GM21786 (cell line): ENCODE data around the gene CELSR3.

ENCODE experiments used
- ATAC-seq: cut with Tn5 transposase; IDR thresholded peaks from one replicate; pipeline ENCODE4 v1.9.1; 2021; ENCODE audit not compliant: unreplicated experiment

Gene CELSR3

DNA sequence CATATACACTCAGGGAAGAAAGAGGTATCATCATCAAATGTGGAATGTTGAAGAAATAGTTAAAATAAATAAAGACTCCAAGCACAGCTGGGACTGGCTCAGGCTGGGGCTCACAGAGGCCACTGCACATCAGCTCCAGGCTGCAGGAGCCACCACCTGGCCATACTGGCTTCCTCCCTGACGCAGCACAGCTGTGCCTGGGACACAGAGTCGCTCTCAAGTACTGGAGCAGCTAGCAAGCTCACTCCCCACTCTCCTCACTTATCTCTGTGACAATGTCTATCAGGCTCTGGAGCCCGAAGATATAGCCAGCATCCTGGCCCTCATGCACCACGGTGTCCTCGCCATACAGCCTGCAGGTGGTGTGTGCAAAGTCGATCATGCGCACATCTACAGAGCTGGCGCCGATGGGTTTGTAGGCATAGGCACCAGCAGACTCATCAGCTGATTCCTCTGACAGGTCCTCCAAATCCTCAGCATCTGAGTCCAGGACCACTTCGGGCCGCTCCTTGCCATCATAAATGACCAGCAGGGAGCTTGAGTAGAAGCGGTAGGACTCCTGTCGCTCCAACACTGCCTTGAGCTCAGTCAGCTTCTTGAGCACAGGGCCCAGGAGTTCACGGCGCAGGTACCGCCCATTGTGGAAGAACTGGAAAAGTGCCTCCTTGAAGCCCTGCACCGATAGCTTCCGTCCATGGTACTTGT, 25.5 kb upstream of the CELSR3 start:
- ATAC-seq = no peak

DNA sequence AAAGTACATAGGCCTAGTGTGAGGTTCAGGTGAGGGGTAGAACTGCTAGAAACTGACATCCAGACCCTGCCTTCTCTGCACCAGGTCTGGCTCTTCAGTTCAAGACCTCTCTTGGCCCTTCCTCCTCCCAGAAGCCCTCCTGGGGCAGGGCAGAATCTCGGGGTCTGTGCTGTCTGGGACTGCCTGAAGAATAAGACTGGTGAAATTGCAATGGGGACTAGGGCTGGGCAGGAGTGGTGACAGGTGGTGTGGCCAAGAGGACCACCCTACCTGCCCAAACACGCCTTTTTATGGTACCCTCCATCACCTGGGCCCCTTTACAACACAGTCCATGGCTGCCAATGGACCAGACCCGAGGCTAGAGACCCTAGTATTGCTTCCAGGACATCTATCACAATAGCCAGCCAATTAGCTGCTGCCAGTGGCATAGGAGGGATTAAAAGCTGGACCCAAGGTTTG, 24.6 kb upstream of the CELSR3 start:
- no peak for ATAC-seq

DNA sequence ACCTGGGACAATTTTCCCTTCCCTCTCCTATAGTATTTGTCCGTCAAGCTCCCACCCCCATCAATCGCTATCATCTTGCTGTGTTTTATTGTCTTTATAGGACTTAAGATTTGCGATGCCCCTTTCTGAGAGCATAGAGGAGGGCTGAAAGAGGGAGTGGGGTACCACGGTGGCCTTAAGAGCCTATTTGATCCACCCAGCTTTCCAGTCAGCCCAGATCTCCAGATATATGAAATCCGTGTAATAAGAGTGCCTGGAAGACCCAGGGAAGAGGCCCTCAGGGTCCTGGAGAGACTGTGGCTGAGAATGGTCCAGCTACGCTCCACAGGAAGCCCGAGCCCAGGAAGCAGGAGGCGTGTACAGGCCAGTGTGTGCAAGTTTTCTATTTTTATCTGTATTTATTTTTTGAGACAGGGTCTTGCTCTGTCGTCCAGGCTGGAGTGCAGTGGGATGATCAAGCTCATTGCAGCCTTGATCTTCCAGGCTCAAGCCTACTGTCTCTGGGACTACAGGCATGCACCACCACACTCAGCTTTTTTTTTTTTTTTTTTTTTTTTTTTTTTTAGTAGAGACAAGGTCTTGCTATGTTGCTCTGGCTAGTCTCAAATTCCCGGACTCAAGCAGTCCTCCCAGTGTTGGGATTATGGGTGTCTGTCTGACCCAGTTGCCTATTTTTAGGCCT, 24.0 kb upstream of the CELSR3 start:
- ATAC-seq = no peak

DNA sequence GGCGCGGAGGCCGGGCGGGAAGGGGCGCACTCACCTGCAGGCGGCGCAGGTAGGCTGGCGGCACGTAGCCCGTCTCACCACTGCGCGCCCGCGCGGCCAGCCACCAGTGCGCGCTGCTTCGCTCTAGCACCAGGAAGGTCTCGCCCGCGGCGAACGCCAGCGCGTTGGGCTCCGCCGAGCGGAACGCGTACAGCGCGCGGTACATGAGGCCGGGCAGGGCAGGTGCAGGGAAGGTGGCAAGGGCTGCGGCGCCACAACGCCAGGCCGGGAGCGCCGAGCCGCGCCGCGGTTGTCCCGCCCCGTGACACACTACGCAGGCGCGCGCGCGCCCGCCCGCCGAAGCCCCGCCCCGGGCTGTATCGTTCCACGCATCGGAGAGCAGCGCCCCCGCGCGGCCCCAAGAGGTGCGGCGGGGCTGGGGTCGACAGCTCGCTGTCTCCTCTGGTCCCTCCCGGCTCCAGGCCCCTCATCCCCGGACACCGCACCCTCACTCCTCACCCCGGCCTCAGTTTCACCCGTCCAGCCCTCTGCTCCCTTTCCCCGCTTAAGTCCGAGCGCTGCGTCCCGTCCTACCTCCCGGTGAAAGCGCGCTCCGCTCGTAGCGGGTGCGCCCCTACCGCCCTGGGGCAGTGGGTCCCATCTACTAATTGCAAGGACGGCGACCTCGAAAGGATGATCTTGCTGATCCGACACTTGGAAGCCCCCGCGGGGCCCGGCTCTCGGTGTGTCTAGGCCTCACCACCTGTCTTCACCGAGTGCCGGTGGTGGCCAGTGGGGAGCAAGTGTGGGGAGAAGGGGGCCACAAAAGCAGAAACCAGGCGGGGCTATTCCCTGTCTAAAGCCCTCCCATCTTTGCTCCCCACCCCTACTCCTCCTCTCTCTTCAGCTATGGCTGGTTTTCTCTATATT, 23.2 kb upstream of the CELSR3 start, which contains the start of gene NCKIPSD:
Gene NCKIPSD (minus strand): TSS at position 313 of the 909 bp plus-strand sequence. CDS start 108 bp downstream, at position 205.
- peak; percentile 83 for ATAC-seq

DNA sequence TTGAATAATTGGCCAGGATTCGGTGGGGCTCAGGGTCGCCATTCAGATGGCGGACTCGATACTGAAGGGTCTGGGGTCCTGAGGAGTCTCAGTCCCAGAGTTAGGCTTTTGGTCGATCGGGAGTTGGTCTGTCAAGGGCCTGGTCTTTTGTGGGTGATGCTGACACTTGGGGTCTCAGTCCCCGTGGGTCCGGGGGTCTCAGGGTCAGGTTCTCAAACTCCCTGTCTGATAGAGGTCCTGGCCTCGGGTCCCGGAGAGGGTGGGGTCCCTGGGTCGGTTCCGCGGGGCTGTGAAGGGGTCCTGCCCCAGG, 22.6 kb upstream of the CELSR3 start:
- ATAC-seq = no peak

DNA sequence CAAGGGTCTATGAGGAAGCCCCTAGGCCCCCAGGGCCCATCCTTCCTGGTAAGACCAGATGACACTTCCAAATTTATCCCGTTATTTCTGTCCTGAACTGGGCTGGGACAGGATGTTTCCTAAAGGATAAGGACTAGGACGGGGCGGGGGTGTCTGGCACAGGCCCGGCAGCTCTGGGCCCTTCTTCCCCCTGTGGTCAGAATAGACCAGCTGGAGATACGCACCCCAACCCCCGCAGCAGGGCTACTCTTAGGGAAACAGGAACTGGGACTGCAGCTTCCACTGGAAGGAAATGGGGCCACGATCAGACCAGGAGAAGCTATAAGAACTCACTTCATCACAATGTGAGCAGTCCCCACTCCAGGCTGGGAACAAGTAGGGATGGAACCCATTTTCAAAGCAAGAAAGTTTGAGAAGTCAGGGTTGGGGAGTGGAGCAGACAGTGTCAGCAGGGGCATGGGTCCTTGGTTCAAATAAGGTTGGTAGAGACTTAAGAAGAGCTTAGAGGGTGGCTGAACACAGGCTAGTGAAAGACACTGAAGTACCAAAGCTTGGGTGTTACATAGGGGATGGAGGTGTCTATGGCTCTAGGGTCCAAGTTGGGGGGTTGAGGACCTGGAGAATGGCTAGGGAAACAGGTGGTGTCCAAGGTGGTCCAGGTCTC, 21.9 kb upstream of the CELSR3 start:
- no peak for ATAC-seq

DNA sequence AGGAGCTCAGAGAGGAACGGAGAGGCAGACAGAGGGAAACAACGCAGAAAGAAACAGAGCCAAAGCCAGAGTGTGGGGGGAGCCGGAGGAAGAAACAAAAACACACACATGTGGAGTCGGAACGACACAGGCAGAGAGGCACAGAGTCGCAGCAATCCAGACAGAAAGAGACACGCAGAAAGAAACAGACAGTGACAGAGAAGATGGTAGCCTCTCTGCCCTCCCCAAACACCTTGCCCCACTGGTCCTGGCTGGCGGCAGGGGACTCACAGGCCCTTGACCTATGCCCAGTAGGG, 21.3 kb upstream of the CELSR3 start:
- no peak for ATAC-seq

DNA sequence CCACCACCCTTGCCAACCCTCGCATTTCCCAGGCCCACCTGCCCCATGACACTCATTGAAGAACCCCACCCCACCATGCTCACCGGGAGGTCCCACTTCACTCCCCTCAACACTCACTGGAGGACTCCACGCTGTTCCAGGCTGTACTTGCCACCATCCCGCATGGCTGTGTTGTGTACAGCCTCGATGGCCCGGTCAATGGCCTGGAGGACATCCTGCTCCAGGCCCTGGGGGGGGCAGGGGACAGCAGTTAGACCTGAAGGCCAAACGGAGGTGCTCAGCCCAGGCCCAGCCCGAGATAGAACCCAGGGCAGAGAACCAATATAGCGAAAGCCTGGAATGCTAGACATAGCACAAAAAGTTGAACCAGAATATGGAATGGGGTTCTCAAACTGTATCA, 20.1 kb upstream of the CELSR3 start:
- no peak for ATAC-seq

DNA sequence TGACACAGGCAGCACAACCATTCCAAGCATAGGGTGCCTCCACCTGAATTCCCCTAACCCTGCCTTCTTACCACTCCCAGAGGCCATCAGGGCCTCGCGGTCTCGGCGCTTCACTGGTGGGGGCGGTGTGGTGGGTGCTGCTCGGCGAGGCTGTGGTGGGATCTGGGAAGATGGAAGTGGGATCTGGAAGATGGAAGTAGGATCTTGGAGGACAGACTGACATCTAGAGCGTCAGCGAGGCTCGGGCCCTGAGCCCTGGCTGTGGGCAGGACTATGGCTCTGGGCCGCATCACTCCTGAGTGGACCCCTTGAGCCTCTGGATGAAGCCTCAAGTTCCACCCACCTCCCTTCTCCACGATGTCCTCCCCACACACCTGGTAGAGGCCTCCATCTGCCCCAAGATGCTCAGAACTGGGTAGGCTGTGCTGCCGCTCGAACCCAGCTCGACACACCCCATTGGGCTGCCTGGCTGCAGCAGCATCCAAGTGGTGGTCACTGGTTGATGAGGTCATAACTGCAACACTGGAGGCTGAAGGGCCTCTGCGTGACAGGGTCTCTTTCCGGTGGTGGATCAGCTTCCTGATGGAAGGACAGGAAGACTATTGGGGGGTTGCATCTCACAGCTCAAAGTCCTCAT, 19.4 kb upstream of the CELSR3 start:
- no peak for ATAC-seq

DNA sequence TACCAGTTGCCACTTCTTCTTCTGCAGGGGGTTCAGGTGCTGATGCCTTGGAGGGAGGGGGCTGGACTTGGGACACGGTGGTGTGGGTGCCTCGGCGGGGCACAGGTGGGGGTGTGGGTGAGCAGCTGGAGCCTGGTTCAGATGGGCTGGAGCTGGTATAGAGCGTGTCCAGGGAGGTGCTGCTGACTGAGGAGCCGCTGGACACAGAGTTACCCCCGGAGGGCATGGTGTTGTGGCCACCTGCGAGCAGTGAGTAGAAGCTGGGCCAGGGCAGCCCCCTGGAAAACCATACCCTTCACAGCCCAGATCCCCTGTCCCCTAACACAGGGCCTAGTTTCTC, 18.8 kb upstream of the CELSR3 start:
- no peak for ATAC-seq

DNA sequence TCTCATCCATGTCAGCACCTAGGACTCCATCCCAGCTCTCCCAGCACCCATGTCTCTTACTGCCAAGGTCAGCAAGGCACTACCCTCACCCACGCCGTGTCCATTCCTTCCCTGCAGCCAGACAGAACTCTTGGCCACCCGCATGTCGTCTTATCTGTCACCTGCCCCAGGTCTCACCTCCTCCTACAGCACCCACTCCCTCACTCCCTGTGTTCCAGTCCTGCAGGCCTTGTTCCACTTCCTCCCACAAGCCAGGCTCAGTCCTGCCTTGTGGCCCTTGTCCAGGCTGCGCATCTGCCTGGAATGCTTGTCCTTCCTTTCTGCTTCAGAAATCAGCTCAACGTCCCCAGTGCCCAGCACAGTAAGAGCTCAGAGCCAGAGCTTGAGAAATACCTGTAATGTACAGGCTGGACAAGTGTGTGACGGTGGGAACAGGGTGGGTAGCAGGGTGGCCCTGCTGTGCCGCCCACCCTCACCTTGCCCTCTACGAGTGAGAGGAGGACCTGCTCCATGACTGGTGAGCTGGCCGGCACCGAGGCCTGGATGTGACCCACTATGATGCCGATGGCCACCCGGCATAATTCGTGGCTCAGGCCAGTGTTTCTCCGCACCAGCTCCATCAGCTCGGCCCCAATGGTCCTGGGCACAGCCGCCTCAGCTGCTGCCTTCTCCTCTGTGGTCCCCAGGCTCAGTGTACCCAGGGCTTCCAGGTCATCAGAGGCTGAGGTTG, 18.3 kb upstream of the CELSR3 start:
- no peak for ATAC-seq

DNA sequence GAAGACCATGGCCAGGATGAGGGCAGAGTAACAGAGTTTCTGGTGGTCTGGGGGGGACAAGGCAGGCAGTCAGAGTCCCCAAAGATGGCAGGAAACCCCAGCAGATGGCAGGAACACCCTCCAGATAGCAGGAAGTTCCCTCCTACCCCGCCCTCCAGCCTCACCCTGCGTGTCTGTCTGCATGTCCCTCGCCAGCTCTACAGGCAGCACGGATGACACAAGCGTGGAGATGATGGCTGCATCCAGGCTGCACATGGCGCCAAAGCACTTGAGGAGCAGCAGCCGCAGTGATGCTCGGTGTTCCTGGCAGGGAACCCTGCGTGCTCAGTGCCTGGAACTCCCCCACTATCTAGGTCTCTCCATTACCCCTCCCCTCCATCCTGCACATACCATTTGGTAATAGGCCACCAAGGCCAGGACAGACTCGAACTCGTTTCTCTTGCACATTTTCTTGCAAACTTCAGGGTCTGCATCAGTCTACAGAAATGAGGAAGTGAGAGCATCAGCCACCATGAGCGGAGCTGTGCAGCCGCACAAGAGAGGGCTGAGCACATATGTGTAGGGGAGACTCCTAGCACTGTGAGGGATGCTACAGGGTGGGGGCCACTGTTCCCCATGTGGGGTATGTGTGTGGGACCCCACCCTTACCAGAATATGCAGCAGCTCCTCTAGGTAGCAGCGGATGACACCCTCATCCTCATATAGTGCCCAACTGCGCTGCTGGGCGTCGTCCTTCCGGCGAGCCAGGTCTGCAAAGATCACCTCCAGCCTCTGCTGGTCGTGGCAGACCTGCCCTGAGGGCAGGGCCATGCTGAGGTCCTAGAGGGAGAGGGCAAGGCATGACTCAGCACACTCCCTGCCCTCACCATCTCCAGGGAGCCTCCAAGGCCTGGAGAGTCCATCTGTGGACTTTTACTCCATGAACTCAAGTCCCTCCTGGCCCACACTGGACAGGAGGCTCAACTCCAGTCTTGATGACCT, 17.0 kb upstream of the CELSR3 start:
- ATAC-seq = no peak

DNA sequence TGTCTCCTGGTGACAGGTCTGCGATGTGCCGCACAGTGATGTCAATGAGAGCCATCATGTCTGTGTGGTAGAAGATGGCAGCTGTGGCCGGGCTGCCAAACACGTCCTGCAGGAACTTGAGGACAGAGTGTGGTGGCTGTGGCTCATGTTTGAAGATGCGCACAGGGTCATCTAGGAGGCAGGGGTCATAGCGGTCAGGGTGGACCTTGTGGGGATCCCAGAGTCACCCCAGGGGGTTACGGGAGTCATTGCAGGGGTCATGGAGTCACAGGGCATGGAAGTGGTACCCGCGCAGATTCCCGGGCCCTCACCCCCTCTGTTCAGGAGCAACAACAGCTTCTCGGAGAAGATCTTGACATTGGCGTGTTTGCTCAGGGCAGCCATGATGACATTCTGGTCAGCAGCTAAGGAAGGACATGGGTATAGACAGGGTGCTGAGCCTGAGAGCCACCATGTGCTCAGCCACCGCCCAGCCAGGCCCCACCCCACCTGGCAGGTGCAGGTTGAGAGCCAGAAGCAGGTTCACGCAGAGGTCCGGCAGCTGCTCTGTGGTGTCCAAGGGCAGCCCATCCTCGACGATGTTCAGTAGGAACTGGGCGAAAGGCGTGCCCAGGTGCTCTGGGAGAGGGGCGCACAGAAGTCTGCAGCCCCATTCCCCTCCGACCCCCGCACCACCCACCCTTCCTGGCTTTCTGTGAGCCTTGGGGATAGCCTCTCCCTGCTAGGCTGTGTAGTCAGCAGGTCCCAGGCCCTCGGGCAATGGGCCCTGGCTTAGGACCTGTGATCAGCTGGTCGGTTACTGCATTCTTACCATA, 16.1 kb upstream of the CELSR3 start:
- ATAC-seq = no peak

DNA sequence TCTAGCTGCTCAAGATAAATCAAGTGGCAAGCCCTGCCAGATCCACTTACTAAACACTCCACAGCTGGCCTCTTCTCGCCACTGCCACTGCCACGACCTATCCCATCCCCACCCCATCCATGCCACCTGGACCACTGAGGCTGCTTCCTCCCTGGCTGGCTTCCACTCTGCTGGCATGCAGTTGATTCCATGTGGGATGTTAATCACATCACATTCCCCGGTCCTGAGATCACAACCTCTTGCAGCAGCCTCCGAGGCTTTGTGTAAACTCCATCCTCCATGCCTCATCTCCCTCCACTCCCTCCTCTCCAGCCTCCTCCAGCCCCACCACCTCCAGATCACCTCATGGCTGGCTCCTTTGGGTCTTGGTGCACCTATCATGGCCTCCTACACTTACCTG, 15.4 kb upstream of the CELSR3 start:
- no peak for ATAC-seq

DNA sequence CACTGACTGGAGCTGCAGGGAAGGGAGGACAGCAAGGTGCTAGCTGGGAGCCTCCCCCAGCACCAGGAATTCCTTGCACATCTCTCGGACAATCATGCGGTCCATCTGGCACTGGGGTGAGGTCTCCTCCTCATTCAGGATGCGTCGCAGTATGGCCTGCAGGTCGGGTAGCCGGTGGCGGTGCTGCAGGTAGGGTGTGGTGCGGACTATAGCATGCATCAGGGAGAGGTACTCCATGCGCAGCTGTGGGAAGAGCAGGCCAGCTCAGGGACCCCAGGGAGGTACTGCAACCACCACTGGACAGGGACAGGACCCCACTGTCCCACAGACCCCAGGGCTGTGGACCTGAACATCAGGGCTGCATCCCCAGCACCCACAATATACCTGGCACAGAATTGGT, 11.8 kb upstream of the CELSR3 start:
- no peak for ATAC-seq

DNA sequence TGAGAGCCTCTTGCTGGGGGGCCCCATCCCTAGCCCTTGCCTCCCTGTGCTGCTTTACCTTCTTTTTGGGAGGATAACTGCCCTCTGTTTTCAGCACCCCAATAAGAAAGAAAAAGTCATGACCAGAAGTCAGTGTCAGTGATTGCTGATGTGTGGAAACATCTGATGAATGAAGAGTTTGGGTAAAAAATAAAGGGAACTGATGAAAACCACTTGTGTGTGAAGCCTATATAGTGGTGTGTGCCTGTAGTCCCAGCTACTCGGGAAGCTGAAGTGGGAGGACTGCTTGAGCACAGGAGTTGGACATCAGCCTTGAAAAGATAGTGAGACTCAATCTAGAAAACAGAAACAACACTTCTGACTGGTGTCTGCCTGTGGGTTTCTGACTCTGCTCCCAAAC, 9.8 kb upstream of the CELSR3 start:
- ATAC-seq = no peak

DNA sequence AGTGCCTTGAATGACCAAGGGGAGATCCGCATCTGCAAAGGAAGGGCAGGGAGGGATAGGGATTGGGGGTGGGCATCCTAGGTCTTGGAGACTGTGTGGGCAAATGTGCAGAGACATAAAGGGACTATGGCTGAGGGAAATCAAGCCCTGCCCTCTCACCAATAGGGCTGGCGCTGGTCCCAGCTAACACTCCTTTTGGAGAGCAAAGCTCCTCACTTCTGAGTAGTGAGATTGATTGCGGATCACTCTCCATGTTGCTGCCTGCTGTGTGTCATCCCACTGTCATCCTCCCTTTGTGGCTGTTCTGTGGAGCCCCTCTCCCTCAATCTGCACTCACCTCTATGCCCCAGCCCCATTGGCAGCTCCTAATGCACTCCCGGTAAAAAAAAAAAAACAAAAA, 2.2 kb upstream of the CELSR3 start:
- no peak for ATAC-seq

DNA sequence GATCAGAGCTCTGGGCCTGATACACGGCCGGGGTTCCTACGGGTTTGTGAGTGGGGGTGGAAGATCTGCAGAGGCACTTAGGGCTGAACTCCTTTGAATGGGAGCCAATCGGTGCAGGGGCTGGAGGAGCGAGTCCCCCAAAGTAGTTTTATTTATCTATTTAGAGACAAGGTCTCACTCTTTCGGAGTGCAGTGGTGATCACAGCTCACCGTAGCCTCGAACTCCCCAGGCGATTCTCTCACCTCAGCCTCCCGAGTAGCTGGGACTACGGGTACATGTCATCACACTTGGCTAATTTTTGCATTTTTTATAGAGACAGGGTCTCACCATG, 1.6 kb upstream of the CELSR3 start:
- no peak for ATAC-seq
